NCI-H2196 (cell line): Measurements from ENCODE around the gene WNK2.

Source experiments
- DNase-seq: peaks from one replicate; lab custom pipeline; 2025; ENCODE audit not compliant: unreplicated experiment; lab: John Stamatoyannopoulos, UW

The WNK2 gene

DNA sequence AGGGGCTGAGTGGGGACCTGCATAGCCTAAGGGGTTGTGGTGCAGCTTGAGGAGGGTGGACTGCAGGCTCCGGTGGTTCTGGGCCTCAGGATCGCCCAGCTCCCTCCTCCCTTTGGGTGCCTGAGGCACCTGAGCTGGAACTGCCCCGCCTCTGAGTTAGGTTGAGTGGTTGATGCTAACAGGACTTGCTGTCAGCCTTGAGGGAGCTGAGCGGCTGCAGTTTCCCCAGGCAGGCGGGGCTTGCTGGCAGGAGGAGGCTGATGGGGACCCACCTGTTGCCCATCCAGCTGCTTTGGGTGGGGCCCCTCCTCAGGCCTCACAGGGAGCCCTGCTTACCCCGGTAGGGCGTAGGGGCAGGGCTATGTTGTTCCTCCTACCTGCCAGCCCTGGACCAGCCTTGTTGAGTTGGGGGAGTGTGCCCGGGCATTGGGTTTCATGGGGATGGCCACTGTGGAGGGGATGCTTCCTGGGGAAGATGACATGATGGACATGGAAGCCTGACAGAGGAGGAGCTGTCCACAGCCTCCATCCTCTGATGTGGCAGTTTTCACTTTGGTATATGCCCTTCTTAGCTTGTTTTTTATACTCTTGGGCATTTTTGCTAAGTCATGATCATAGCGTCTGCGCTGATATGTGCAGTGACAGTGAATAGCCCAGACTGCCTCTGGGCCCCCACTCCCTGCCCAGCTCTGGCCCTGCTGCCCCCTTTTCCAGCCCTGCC is 14.3 kb downstream of the WNK2 start:
- no peak for DNase-seq

- DNase-seq, result no peak
Observed at GRCh38 chr9:93198838-93199625, 15.1 kb downstream of the WNK2 start.

- no peak for DNase-seq
Observed at GRCh38 chr9:93200449-93200742, 16.5 kb downstream of the WNK2 start.

GRCh38 chr9:93200989-93201334 is 17.0 kb downstream of the WNK2 start:
- DNase-seq, result no peak

GRCh38 chr9:93203026-93203717 is 19.2 kb downstream of the WNK2 start:
- DNase-seq, result no peak

GRCh38 chr9:93203718-93204469 is 20.0 kb downstream of the WNK2 start:
- no peak for DNase-seq

GRCh38 chr9:93204470-93205043 is 20.6 kb downstream of the WNK2 start:
- DNase-seq, result no peak

DNA sequence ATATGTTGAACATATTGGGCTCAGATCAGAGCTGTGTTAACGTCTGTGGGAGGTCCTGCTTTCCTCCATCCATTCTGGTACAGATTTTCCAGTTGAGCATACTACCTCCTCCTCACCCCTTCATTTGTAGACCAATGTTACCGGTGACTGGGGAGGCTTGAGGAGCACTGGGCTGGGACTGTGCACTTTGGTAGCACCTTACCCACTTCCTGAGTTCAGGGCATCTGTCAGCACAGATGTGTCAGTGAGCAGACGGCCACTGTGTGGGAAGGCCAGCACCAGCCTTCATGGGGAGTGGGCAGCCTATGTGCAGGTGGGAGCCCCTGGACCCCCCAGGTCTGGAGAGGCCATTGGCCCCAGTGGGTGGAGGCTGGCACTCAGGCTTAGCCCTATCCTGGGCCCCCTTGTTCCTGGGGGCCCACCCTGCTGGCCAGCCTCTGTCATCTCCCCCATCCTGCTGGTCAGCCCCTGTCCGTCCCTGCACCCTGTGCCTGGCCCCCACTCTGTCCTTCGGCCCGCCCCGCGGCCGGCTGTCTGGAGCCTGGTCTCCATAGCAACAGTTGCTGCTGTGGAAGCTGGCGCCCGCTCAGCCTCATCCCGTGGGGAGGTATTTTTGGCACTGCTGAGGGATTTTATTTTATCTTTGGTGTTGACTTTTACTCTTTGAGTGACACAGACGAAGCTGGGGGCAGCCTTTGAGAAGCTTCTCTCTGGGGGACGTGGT is 21.3 kb downstream of the WNK2 start:
- DNase-seq, result peak; percentile 65

DNA sequence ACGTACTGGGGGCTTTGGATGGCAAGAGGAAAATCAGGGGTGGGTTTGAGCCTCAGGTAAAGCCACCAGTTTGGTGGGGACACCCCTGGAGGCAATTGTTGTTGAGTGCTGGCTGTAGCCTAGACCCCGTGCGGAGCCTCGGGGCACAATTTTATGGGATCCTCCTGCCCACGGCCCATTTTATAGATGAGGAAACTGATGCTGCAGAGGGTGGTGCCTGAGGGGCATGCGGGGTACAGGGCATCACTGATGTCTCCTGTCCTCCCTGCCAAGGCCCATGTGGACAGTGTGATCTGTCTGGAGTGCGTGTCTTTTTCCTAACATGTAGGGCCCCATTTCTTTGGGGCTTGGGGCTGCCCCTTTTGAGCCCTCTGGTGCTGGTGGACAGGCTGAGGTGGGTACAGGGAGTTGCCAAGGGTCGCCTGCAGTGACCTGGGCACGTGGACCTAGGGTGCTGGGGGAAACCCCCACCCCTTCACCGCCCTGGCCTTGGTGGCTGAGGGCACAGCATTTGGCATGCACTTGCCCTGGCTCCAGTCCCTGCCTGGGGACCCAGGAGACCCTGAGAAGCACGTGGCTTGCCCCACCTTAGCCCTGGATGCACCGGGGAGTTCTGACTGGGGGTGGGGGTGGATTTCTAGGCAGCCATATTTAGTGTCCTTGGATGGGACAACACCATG is 22.1 kb downstream of the WNK2 start:
- DNase-seq, result no peak

- DNase-seq, result no peak
Observed at GRCh38 chr9:93206576-93207155, 22.7 kb downstream of the WNK2 start.

GRCh38 chr9:93207326-93207814 is 23.4 kb downstream of the WNK2 start:
- peak; percentile 46 for DNase-seq

DNA sequence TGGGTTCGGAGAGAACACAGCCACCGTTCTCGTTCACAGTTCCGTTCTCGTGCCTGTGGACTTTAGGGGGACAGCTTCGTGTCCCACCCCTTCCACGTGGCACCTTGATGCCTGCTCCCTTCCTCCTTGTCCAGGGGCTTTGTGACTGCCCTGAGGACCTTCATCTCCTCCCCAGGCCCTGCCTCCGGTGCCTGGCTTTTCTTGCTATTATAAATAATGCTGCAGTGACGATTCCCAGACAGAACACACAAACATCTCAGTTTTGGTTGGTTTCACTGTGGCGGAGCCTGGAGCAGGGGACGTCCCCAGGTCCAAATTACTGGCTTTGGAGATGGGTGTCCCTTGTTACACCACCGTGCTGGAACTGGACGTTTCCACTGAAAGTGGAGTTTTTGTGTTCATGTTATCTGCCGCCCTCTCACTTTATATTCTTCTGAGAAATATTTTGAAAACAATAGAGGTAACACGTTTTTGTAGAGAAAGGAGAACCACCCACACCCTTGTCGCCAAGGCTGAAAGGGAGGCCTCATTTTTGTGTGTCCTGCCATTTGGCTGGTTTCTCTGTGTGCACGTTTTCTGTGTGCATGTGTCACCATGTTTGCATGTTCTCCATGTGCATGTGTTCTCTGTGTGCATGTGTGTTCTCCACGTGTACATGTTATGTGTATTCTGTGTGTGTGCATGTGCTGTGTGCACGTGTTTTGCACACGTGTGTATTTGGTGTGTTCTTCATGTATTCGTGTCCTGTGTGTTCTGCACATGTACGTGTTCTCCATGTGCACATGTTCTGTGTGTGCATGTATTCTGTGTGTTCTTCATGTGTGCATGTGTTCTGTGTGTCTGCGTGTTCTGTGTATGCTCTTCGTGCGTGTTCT is 24.2 kb downstream of the WNK2 start:
- no peak for DNase-seq

- DNase-seq, result no peak
Observed at GRCh38 chr9:93209097-93209496, 25.2 kb downstream of the WNK2 start.

- DNase-seq, result no peak
Observed at GRCh38 chr9:93209576-93210323, 25.8 kb downstream of the WNK2 start.

- DNase-seq, result no peak
Observed at GRCh38 chr9:93210324-93210973, 26.5 kb downstream of the WNK2 start.

- no peak for DNase-seq
Observed at GRCh38 chr9:93210974-93211653, 27.2 kb downstream of the WNK2 start.

- DNase-seq, result no peak
Observed at GRCh38 chr9:93211654-93212001, 27.7 kb downstream of the WNK2 start.
